LNCaP clone FGC (cell line): ENCODE measurements around the gene SLC8B1.

Experiments
- DNase-seq: peaks from one replicate; pipeline ENCODE4 v3.0.0-alpha.2; 2011; ENCODE audit warnings: low read depth
- H3K4me3 ChIP-seq: 2 replicates; pipeline ENCODE4 v1.5.1; 2011; ENCODE audit warnings: mild to moderate bottlenecking, low read depth, low read length, control low read depth
- CTCF ChIP-seq: IDR thresholded peaks from 2 replicates; pipeline ENCODE4 v1.5.1; 2012; ENCODE audit warnings: mild to moderate bottlenecking; ENCODE audit not compliant: control insufficient read depth, insufficient read depth; ENCODE audit errors: extremely low read depth

Gene SLC8B1

GRCh38 chr12:113285679-113286610, 49.0 kb downstream of the SLC8B1 start:
- no peak for TF ChIP-seq CTCF
- no peak overlapping the region for H3K4me3 ChIP-seq
- DNase-seq, result no peak

GRCh38 chr12:113284751-113285150, 50.2 kb downstream of the SLC8B1 start:
- TF ChIP-seq CTCF, result no peak
- H3K4me3 ChIP-seq, result no peak overlapping the region
- no peak for DNase-seq

GRCh38 chr12:113278633-113279032, 56.3 kb downstream of the SLC8B1 start:
- TF ChIP-seq CTCF, result no peak
- DNase-seq, result no peak
- H3K4me3 ChIP-seq, result no peak overlapping the region

- no peak for TF ChIP-seq CTCF
- no peak for DNase-seq
- no peak overlapping the region for H3K4me3 ChIP-seq
Observed at GRCh38 chr12:113278141-113278540, 56.8 kb downstream of the SLC8B1 start.

GRCh38 chr12:113277511-113277910, 57.4 kb downstream of the SLC8B1 start:
- H3K4me3 ChIP-seq, result no peak overlapping the region
- no peak for TF ChIP-seq CTCF
- no peak for DNase-seq

GRCh38 chr12:113276946-113277500, 57.9 kb downstream of the SLC8B1 start:
- H3K4me3 ChIP-seq, result no peak overlapping the region
- no peak for TF ChIP-seq CTCF
- no peak for DNase-seq
